ENCODE data around the gene CALR3. TPM values are rescaled to one million over a fixed set of nuclear protein-coding genes. Genes with fewer than 3 reads are reported as not detected.

Gene CALR3
- total and polyA plus RNA-seq, 2 of the 13 experiments (the other 11 are each of a cell fraction or from before 2014, with no cell fraction given), result not detected

DNA sequence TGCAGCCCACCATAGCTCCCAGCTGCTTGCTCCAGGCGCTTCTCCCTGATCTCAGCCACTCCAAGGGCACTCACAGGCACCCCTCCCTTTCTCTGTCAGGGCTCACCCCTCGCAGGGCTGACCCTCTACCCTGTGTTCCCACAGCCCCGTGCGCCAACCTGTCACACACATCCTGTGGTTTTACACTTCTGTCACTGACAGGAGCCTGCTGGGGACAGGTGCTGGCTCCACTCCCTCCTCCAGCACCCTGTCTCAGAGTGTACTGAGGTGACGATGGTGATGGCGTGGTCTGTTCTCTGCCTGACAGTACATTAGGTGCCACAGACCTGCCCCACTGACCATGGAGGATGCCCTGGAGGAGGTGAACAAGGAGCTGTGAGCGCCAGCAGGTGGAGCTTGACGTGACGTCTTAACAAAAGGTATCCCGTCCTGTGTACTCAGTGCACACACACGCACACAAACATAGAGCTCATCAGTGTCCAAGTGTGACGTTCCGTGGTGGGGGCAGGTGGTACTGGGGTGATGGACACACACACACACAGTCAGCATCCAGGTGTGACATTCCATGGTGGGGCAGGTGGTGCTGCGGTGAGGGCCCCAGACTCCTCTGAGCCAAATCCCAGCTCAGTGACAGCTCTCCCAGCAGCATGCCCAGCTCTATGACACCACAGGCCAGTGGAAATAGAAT lies 21.1 kb upstream of the CALR3 start:
- Histone ChIP-seq H3K27me3 (ENCODE audit: control insufficient read depth in 1 of 2, insufficient read depth in 2 of 2, low read length in 2 of 2) (no peaks in the 10 kb centered on the region; a peak in 1 of 5 replicates), H3K4me1 (ENCODE audit: insufficient read depth, low read length) (no peaks in the 10 kb centered on the region), H3K4me3 (replicated peaks in 1 of 3; ENCODE audit: insufficient read depth in 1 of 3, low read depth in 2 of 3, low read length in 3 of 3) (no peak overlapping the region), H4K20me1 (ENCODE audit: insufficient read depth, low read length) (no peaks in the 10 kb centered on the region), H3K79me2 (ENCODE audit: insufficient read depth, low read length) (no peaks in the 10 kb centered on the region), H3K36me3 (replicated peaks in 1 of 2; ENCODE audit: control insufficient read depth in 1 of 2, insufficient read depth in 2 of 2, low read length in 2 of 2) (peaks cover 30 to 78% of the 10 kb centered on the region in 2 experiments), H3K9me3 (ENCODE audit: low read length) (no peaks in the 10 kb centered on the region), H2AFZ (ENCODE audit: low read length) (no peak overlapping the region), H3K9ac (ENCODE audit: insufficient read depth, low read depth, low read length) (no peak overlapping the region), H3K27ac (ENCODE audit: extremely low read length, insufficient read depth, low read length) (no peak overlapping the region), H3K4me2 (ENCODE audit: low read depth, low read length) (no peak overlapping the region)
- FAIRE-seq (no peak), DNase-seq (ENCODE audit: low spot score) (no peak), ATAC-seq (peak; percentile 7)
- BruUV-seq (replicated peaks), result no TSS peak
- intact Hi-C loops (cut with micrococcal nuclease; ENCODE audit: unreplicated experiment), result no loop called here
- CTCF ChIA-PET (ENCODE audit: low intra/inter-chr PET ratio, low total read pairs), result no interaction called here
- POLR2A ChIA-PET, result interaction anchor here (1.0 to 2.0 kb wide), 2 partner anchors 24 to 70 kb away, joined by 3 to 8 read pairs; no protein-coding TSS in a partner anchor
- 98% methylated on average over 11 of the region's 14 CpGs for WGBS (ENCODE audit: low lambda C conversion rate)
- in situ Hi-C loops (cut with HindIII; ENCODE audit: extremely low pct_ligation_motif_present, low pct_unique_long_range_greater_than_20kb), result no loop called here
- TF ChIP-seq ZNF12 (CRISPR knock-in tag; IDR thresholded peaks at IDR 0.05), result no peak
- TF ChIP-seq, protein P1, sequence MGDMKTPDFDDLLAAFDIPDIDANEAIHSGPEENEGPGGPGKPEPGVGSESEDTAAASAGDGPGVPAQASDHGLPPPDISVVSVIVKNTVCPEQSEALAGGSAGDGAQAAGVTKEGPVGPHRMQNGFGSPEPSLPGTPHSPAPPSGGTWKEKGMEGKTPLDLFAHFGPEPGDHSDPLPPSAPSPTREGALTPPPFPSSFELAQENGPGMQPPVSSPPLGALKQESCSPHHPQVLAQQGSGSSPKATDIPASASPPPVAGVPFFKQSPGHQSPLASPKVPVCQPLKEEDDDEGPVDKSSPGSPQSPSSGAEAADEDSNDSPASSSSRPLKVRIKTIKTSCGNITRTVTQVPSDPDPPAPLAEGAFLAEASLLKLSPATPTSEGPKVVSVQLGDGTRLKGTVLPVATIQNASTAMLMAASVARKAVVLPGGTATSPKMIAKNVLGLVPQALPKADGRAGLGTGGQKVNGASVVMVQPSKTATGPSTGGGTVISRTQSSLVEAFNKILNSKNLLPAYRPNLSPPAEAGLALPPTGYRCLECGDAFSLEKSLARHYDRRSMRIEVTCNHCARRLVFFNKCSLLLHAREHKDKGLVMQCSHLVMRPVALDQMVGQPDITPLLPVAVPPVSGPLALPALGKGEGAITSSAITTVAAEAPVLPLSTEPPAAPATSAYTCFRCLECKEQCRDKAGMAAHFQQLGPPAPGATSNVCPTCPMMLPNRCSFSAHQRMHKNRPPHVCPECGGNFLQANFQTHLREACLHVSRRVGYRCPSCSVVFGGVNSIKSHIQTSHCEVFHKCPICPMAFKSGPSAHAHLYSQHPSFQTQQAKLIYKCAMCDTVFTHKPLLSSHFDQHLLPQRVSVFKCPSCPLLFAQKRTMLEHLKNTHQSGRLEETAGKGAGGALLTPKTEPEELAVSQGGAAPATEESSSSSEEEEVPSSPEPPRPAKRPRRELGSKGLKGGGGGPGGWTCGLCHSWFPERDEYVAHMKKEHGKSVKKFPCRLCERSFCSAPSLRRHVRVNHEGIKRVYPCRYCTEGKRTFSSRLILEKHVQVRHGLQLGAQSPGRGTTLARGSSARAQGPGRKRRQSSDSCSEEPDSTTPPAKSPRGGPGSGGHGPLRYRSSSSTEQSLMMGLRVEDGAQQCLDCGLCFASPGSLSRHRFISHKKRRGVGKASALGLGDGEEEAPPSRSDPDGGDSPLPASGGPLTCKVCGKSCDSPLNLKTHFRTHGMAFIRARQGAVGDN (CRISPR knock-in tag; IDR thresholded peaks at IDR 0.05), result peak; percentile 10; the same call in 1 of the 2 replicates
- 0 out of 2 replicates have a peak, but pooled peaks have one; percentile 42 for TF ChIP-seq ZNF776 (CRISPR knock-in tag; IDR thresholded peaks at IDR 0.05)
- TF ChIP-seq, protein P2, sequence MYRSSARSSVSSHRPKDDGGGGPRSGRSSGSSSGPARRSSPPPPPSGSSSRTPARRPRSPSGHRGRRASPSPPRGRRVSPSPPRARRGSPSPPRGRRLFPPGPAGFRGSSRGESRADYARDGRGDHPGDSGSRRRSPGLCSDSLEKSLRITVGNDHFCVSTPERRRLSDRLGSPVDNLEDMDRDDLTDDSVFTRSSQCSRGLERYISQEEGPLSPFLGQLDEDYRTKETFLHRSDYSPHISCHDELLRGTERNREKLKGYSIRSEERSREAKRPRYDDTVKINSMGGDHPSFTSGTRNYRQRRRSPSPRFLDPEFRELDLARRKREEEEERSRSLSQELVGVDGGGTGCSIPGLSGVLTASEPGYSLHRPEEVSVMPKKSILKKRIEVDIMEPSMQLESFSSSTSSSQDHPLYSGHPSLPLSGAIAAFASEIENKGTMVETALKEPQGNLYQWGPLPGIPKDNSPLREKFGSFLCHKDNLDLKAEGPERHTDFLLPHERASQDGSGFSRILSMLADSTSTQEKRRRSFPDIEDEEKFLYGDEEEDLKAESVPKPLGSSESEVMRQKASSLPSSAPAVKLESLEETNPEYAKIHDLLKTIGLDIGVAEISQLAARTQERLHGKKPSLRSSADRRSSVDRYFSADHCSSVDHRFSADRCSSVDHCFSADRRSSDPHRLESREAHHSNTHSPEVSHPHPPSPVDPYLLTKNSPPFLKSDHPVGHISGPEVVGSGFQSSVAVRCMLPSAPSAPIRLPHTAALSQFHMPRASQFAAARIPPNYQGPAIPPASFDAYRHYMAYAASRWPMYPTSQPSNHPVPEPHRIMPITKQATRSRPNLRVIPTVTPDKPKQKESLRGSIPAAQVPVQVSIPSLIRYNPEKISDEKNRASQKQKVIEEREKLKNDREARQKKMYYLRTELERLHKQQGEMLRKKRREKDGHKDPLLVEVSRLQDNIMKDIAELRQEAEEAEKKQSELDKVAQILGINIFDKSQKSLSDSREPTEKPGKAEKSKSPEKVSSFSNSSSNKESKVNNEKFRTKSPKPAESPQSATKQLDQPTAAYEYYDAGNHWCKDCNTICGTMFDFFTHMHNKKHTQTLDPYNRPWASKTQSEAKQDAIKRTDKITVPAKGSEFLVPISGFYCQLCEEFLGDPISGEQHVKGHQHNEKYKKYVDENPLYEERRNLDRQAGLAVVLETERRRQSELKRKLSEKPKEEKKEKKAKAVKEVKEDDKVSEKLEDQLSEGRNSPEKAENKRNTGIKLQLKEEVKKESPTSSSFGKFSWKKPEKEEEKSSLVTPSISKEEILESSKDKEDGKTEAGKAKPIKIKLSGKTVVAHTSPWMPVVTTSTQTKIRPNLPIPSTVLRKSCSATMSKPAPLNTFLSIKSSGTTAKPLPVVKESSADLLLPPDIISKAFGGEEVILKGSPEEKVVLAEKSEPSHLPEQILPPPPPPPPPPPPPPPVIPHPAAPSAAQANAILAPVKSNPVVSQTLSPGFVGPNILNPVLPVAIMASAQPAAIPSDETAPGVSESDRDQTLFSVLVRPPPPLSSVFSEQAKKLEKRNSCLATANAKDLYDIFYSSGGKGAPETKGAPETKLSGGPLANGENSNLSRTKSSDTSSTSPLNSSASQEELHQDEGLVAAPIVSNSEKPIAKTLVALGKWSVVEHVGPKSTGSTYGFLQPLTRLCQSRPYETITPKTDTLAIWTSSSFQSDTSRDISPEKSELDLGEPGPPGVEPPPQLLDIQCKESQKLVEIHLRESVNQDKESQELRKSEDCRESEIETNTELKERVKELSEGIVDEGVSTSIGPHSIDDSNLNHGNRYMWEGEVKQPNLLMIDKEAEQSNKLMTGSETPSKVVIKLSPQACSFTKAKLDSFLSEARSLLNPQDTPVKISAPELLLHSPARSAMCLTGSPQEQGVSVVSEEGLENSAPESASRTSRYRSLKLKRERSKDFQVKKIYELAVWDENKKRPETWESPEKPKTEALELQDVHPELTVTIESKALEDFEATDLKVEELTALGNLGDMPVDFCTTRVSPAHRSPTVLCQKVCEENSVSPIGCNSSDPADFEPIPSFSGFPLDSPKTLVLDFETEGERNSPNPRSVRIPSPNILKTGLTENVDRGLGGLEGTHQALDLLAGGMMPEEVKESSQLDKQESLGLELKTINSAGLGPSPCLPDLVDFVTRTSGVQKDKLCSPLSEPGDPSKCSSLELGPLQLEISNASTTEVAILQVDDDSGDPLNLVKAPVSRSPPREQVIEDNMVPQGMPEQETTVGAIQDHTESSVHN (CRISPR knock-in tag; IDR thresholded peaks at IDR 0.05), result 0 out of 2 replicates have a peak, but pooled peaks have one; percentile 47
- no peak for TF ChIP-seq HHEX (CRISPR knock-in tag; IDR thresholded peaks at IDR 0.05)
- TF ChIP-seq, protein P3, sequence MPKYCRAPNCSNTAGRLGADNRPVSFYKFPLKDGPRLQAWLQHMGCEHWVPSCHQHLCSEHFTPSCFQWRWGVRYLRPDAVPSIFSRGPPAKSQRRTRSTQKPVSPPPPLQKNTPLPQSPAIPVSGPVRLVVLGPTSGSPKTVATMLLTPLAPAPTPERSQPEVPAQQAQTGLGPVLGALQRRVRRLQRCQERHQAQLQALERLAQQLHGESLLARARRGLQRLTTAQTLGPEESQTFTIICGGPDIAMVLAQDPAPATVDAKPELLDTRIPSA (CRISPR knock-in tag; IDR thresholded peaks at IDR 0.05; ENCODE audit: borderline replicate concordance), result no peak
- TF ChIP-seq, protein P4, sequence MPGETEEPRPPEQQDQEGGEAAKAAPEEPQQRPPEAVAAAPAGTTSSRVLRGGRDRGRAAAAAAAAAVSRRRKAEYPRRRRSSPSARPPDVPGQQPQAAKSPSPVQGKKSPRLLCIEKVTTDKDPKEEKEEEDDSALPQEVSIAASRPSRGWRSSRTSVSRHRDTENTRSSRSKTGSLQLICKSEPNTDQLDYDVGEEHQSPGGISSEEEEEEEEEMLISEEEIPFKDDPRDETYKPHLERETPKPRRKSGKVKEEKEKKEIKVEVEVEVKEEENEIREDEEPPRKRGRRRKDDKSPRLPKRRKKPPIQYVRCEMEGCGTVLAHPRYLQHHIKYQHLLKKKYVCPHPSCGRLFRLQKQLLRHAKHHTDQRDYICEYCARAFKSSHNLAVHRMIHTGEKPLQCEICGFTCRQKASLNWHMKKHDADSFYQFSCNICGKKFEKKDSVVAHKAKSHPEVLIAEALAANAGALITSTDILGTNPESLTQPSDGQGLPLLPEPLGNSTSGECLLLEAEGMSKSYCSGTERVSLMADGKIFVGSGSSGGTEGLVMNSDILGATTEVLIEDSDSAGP (CRISPR knock-in tag; IDR thresholded peaks at IDR 0.05; ENCODE audit: borderline replicate concordance), result 0 out of 2 replicates have a peak, but pooled peaks have one; percentile 14
- TF ChIP-seq ZNF34 (CRISPR knock-in tag; IDR thresholded peaks at IDR 0.05; ENCODE audit: borderline replicate concordance), result no peak
